ENCODE data around the gene C2CD2L. TPM values are rescaled to one million over a fixed set of nuclear protein-coding genes. Genes with fewer than 3 reads are reported as not detected.

Gene C2CD2L
- polyA plus RNA-seq, 3 donors = 3.8 to 60.2 (median 6.4) TPM

DNA sequence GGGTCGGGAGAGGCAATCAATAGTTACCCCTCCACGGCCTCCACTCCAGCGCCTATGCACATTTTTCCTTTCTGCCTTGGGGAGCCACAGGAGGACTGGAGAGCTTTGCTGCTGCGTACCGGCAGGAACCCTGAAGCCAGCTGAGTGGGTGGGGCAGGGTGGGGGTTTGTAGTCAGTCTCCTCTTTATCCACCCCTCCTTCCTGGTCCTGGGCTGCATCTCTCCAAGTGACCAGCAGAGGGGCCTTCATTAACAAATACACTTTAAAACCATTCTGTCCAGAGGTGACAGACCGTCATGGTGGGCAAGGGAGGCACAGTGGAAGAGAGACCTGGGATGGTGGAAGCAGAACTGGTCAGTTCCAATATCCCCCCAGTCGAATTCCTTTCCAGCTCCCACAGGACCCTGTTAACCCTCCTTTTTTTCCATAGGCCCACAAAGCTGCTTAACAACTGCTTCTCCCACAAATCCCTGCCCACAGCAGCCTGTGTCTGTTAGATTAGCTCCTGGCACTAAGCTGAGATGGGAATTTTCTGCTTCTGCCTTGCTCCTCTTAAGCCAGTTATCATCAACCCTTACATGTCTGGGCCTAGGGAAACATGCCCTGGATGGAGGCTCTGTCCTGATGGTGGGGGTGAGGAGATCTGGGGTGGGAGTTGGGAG is 37.8 kb downstream of the C2CD2L start:
- no peaks in the 10 kb centered on the region for H3K79me2 ChIP-seq (ENCODE audit: insufficient read depth, low read length)
- H3K4me1 Mint-ChIP-seq = peaks cover 28% of the 10 kb centered on the region
- TF ChIP-seq, protein P1, sequence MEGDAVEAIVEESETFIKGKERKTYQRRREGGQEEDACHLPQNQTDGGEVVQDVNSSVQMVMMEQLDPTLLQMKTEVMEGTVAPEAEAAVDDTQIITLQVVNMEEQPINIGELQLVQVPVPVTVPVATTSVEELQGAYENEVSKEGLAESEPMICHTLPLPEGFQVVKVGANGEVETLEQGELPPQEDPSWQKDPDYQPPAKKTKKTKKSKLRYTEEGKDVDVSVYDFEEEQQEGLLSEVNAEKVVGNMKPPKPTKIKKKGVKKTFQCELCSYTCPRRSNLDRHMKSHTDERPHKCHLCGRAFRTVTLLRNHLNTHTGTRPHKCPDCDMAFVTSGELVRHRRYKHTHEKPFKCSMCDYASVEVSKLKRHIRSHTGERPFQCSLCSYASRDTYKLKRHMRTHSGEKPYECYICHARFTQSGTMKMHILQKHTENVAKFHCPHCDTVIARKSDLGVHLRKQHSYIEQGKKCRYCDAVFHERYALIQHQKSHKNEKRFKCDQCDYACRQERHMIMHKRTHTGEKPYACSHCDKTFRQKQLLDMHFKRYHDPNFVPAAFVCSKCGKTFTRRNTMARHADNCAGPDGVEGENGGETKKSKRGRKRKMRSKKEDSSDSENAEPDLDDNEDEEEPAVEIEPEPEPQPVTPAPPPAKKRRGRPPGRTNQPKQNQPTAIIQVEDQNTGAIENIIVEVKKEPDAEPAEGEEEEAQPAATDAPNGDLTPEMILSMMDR (IDR thresholded peaks at IDR 0.05) = peak; percentile 84
- intact Hi-C loops (cut with micrococcal nuclease) = loop anchor here (10.0 kb wide), 1 partner anchor 50 kb away; no protein-coding TSS in a partner anchor
- H3K9me3 ChIP-seq (replicated peaks in 1 of 2; ENCODE audit: control insufficient read depth in 1 of 2, insufficient read depth in 1 of 2, low read length in 2 of 2) = peaks cover 0 to 11% of the 10 kb centered on the region in 2 donors
- H3K27ac ChIP-seq (ENCODE audit: low read depth in 1 of 2, low read length in 2 of 2) = no peak overlapping the region
- H3K27ac Mint-ChIP-seq = no peak overlapping the region
- H3K4me2 ChIP-seq (replicated peaks; ENCODE audit: extremely low read depth, low read length, poor library complexity, severe bottlenecking) = no peak overlapping the region
- peaks cover 35 to 54% (median 40%) of the 10 kb centered on the region in 3 donors for H3K27me3 Mint-ChIP-seq (ENCODE audit: low read depth in 3 of 3)
- no peak overlapping the region for H3K4me3 ChIP-seq (replicated peaks in 1 of 3; ENCODE audit: low read depth in 2 of 3, low read length in 3 of 3)
- peak; percentile 60 to 68 (median 60) for DNase-seq
- no peak overlapping the region for H3K9ac ChIP-seq (ENCODE audit: insufficient read depth, low read length, poor library complexity, severe bottlenecking)
- H3K9me3 Mint-ChIP-seq = peaks cover 0 to 19% (median 8%) of the 10 kb centered on the region in 7 donors
- no peaks in the 10 kb centered on the region for H3K36me3 ChIP-seq (replicated peaks in 1 of 2; ENCODE audit: control insufficient read depth in 1 of 2, insufficient read depth in 2 of 2, low read length in 2 of 2)
- peaks cover 18 to 20% of the 10 kb centered on the region in 2 donors for H3K4me1 ChIP-seq (ENCODE audit: control insufficient read depth in 1 of 2, insufficient read depth in 2 of 2, low read length in 2 of 2)
- WGBS (ENCODE audit: insufficient coverage) = no CpG with 5 or more reads among the region's 7 CpGs
- peaks cover 26 to 35% of the 10 kb centered on the region in 2 donors for H3K27me3 ChIP-seq (ENCODE audit: control insufficient read depth in 2 of 2, insufficient read depth in 2 of 2, low read length in 2 of 2)
- H2AFZ ChIP-seq (ENCODE audit: insufficient read depth, low read depth, low read length, poor library complexity, severe bottlenecking) = no peak overlapping the region
- peak overlapping the region in 1 of 2 donors; percentile 52 for H3K4me3 Mint-ChIP-seq
- H3K36me3 Mint-ChIP-seq = peaks cover 0 to 5% of the 10 kb centered on the region in 2 donors
- no peaks in the 10 kb centered on the region for H4K20me1 ChIP-seq (ENCODE audit: insufficient read depth, low read length)

DNA sequence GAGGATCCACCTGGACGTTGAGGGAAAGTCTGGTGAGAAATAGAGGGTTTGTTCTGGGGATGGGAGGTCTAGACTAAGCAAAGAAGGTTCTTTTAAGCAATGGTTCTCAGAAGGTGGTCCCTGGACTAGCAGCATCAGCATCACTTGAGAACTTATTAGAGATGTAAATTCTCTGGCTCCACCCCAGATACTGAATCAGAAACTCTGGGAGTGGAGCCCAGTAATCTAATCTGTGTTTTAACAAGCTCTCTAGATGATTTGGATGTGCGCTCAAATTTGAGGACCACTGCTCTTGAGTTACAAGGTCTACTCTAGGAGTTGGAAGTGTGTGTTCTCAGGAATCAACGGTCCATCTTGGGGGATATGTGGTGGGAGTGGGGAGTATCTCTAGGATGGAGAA is 38.4 kb downstream of the C2CD2L start:
- Mint-ChIP-seq H3K27ac (no peak overlapping the region), H3K36me3 (peaks cover 0 to 5% of the 10 kb centered on the region in 2 donors), H3K4me1 (peaks cover 31% of the 10 kb centered on the region), H3K9me3 (peaks cover 0 to 23% (median 8%) of the 10 kb centered on the region in 7 donors), H3K4me3 (peak overlapping the region in 1 of 2 donors; percentile 52), H3K27me3 (ENCODE audit: low read depth in 3 of 3) (peaks cover 41 to 58% (median 45%) of the 10 kb centered on the region in 3 donors)
- Histone ChIP-seq H3K27ac (ENCODE audit: low read depth in 1 of 2, low read length in 2 of 2) (no peak overlapping the region), H3K9ac (ENCODE audit: insufficient read depth, low read length, poor library complexity, severe bottlenecking) (no peak overlapping the region), H3K4me3 (replicated peaks in 1 of 3; ENCODE audit: low read depth in 2 of 3, low read length in 3 of 3) (no peak overlapping the region), H3K4me1 (ENCODE audit: control insufficient read depth in 1 of 2, insufficient read depth in 2 of 2, low read length in 2 of 2) (peaks cover 18 to 22% of the 10 kb centered on the region in 2 donors), H2AFZ (ENCODE audit: insufficient read depth, low read depth, low read length, poor library complexity, severe bottlenecking) (no peak overlapping the region), H3K9me3 (replicated peaks in 1 of 2; ENCODE audit: control insufficient read depth in 1 of 2, insufficient read depth in 1 of 2, low read length in 2 of 2) (peaks cover 0 to 11% of the 10 kb centered on the region in 2 donors), H3K27me3 (ENCODE audit: control insufficient read depth in 2 of 2, insufficient read depth in 2 of 2, low read length in 2 of 2) (peaks cover 32 to 41% of the 10 kb centered on the region in 2 donors), H3K79me2 (ENCODE audit: insufficient read depth, low read length) (no peaks in the 10 kb centered on the region), H3K36me3 (replicated peaks in 1 of 2; ENCODE audit: control insufficient read depth in 1 of 2, insufficient read depth in 2 of 2, low read length in 2 of 2) (no peaks in the 10 kb centered on the region), H3K4me2 (replicated peaks; ENCODE audit: extremely low read depth, low read length, poor library complexity, severe bottlenecking) (no peak overlapping the region), H4K20me1 (ENCODE audit: insufficient read depth, low read length) (no peaks in the 10 kb centered on the region)
- intact Hi-C loops (cut with micrococcal nuclease) = loop anchor here (10.0 kb wide), 1 partner anchor 49 kb away; no protein-coding TSS in a partner anchor
- TF ChIP-seq, protein P1 (IDR thresholded peaks at IDR 0.05) = no peak
- WGBS (ENCODE audit: insufficient coverage) = 64% methylated on average over 3 of the region's 3 CpGs
- DNase-seq = no peak
